Panc1 (cell line): ENCODE data around the gene DHODH.

Experiments
- POLR2AphosphoS5 ChIP-seq: IDR thresholded peaks from 2 replicates; pipeline ENCODE4 v1.6.1; 2012; ENCODE audit warnings: mild to moderate bottlenecking, low read depth, low read length, moderate library complexity
- REST ChIP-seq, 2 experiments: IDR thresholded peaks; 2 replicates each; pipeline ENCODE4 v1.6.1; 2011 to 2012; ENCODE audit warnings: low read depth in 2 of 2, control low read depth in 1 of 2, low read length in 1 of 2, mild to moderate bottlenecking in 1 of 2, moderate library complexity in 1 of 2; ENCODE audit not compliant: insufficient read depth in 1 of 2
- SIN3A ChIP-seq: IDR thresholded peaks from 2 replicates; pipeline ENCODE4 v1.6.1; 2012; ENCODE audit warnings: low read depth, mild to moderate bottlenecking, low read length, moderate library complexity, borderline replicate concordance; ENCODE audit not compliant: insufficient read depth
- TCF7L2 ChIP-seq: IDR thresholded peaks from 2 replicates; pipeline ENCODE4 v1.6.1; 2011; ENCODE audit warnings: mild to moderate bottlenecking, low read depth, low read length, inconsistent platforms
- TF ChIP-seq, protein P1 (sequence below): fragments of 450-650 bp; IDR thresholded peaks from 2 replicates; pipeline ENCODE4 v1.5.1; 2017; ENCODE audit warnings: mild to moderate bottlenecking

GRCh38 chr16:72036098-72036497 lies 27.6 kb downstream of the DHODH start:
- TF ChIP-seq, protein P1, sequence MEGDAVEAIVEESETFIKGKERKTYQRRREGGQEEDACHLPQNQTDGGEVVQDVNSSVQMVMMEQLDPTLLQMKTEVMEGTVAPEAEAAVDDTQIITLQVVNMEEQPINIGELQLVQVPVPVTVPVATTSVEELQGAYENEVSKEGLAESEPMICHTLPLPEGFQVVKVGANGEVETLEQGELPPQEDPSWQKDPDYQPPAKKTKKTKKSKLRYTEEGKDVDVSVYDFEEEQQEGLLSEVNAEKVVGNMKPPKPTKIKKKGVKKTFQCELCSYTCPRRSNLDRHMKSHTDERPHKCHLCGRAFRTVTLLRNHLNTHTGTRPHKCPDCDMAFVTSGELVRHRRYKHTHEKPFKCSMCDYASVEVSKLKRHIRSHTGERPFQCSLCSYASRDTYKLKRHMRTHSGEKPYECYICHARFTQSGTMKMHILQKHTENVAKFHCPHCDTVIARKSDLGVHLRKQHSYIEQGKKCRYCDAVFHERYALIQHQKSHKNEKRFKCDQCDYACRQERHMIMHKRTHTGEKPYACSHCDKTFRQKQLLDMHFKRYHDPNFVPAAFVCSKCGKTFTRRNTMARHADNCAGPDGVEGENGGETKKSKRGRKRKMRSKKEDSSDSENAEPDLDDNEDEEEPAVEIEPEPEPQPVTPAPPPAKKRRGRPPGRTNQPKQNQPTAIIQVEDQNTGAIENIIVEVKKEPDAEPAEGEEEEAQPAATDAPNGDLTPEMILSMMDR, result no peak
- no peak for TF ChIP-seq SIN3A
- no peak for TF ChIP-seq REST (IDR thresholded peaks at IDR 0.05; ENCODE audit: insufficient read depth in 1 of 2, low read depth in 2 of 2, low read length in 1 of 2)
- TF ChIP-seq TCF7L2, result no peak
- TF ChIP-seq POLR2AphosphoS5, result no peak
